GM13976 (cell line): ENCODE results near the gene HNRNPA1L2.
A peak's percentile ranks its signal among the peaks of the same experiment; 100 is the strongest.
"Not testable (repeated sequence)": the region's sequence is repeated elsewhere in the genome, so short reads cannot be mapped to it uniquely, and the experiment has no call there.

Experiments
- DNase-seq: peaks from one replicate; pipeline ENCODE4 v3.0.0; 2012; ENCODE audit warnings: low spot score
- CTCF ChIP-seq: IDR thresholded peaks from 2 replicates; pipeline ENCODE4 v1.5.1; 2012; ENCODE audit warnings: borderline replicate concordance, mild to moderate bottlenecking; ENCODE audit not compliant: insufficient read depth; ENCODE audit errors: extremely low read depth, missing control alignments, control extremely low read depth
- in situ Hi-C: fragments of 300-500 bp; cut with MboI; formaldehyde crosslinking; loops from one replicate; pipeline ENCODE4 v1.12.0; 2022; ENCODE audit warnings: low sequenced_read_pairs, mixed read lengths, inconsistent platforms; ENCODE audit not compliant: unreplicated experiment

Gene HNRNPA1L2

GRCh38 chr13:52642131-52642530 is at the start of gene HNRNPA1L2:
TSS of gene HNRNPA1L2 (plus strand) at chr13:52642431. CDS start at chr13:52642493, 62 bp downstream.
- DNase-seq = no peak
- TF ChIP-seq CTCF = no peak
- in situ Hi-C loops = no loop called here

- in situ Hi-C loops, DNase-seq: not testable (repeated sequence)
These were observed 49.1 kb upstream of the HNRNPA1L2 start for GRCh38 chr13:52593175-52593574.

- in situ Hi-C loops, DNase-seq: not testable (repeated sequence)
These were observed 48.4 kb upstream of the HNRNPA1L2 start for GRCh38 chr13:52593812-52594211.

- DNase-seq, in situ Hi-C loops: not testable (repeated sequence)
These were observed 47.9 kb upstream of the HNRNPA1L2 start for GRCh38 chr13:52594295-52594694.

- DNase-seq = no peak
- in situ Hi-C loops = no loop called here
- TF ChIP-seq CTCF = no peak
These were observed 44.6 kb upstream of the HNRNPA1L2 start for GRCh38 chr13:52597676-52598075.

GRCh38 chr13:52599037-52599847 is 43.0 kb upstream of the HNRNPA1L2 start:
- no peak for DNase-seq
- TF ChIP-seq CTCF = no peak
- in situ Hi-C loops = no loop called here

GRCh38 chr13:52599848-52600603 is 42.2 kb upstream of the HNRNPA1L2 start:
- in situ Hi-C loops = loop anchor here (25.0 kb wide), 1 partner anchor 212 kb away; no protein-coding TSS in a partner anchor
- no peak for TF ChIP-seq CTCF
- DNase-seq = peak; percentile 69

GRCh38 chr13:52600666-52601065 is 41.6 kb upstream of the HNRNPA1L2 start:
- no peak for DNase-seq
- TF ChIP-seq CTCF = no peak
- in situ Hi-C loops = loop anchor here (25.0 kb wide), 1 partner anchor 212 kb away; no protein-coding TSS in a partner anchor

GRCh38 chr13:52603316-52603715 is 38.9 kb upstream of the HNRNPA1L2 start:
- in situ Hi-C loops = loop anchor here (25.0 kb wide), 1 partner anchor 209 kb away; no protein-coding TSS in a partner anchor
- not testable (repeated sequence) for DNase-seq

GRCh38 chr13:52606126-52606525 is 36.1 kb upstream of the HNRNPA1L2 start:
- not testable (repeated sequence) for DNase-seq
- in situ Hi-C loops = loop anchor here (25.0 kb wide), 1 partner anchor 206 kb away; no protein-coding TSS in a partner anchor

- DNase-seq = not testable (repeated sequence)
- in situ Hi-C loops = loop anchor here (25.0 kb wide), 1 partner anchor 206 kb away; no protein-coding TSS in a partner anchor
These were observed 35.4 kb upstream of the HNRNPA1L2 start for GRCh38 chr13:52606795-52607194.
